EH (cell line): ENCODE measurements around the gene MACROD2.

Experiments
- DNase-seq: peaks from one replicate; pipeline ENCODE4 v3.0.0-alpha.2; 2015; ENCODE audit warnings: low read depth

The MACROD2 gene

DNA sequence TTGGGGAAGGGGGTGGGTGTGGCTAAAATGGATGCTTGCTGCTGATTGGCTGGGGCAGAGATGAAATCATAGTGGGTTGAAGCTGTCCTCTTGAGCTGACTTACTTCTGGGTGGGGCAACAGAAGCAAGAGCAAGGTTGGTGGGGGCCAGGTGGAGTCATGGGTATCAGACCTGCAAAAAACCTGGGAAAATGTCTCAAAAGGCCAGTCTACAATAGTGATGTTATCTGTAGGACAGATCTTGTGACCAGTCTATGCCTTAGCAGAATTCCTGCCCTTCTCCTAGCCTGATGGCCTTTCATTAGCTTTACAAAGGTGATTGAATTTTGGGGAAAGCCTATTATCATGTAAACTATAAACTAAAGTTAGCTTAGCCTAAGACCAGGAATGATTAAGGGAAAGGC is 1632.2 kb downstream of the MACROD2 start:
- DNase-seq: no peak

DNA sequence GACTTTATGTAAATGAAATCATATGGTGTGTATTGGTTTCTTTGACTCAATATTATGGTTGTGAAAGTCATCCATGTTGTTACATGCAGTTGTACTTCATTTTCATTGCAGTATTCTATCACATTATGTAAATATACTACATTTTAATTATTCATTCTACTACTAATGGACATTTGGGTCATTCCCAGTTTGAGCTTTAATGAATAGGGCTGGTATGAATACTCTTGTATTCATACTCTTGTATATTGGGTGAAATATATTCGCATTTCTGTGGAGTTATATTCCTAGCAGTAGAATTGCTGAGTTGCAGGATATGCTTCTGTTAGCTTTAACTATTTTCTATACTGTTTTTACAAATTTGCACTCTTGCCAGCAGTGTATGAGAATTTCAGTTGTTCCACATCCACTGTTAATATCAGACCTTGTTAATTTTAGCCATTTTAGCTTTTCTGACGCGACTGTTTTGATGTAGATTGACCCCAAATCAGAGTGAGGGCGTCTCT is 1633.6 kb downstream of the MACROD2 start:
- no peak for DNase-seq

DNA sequence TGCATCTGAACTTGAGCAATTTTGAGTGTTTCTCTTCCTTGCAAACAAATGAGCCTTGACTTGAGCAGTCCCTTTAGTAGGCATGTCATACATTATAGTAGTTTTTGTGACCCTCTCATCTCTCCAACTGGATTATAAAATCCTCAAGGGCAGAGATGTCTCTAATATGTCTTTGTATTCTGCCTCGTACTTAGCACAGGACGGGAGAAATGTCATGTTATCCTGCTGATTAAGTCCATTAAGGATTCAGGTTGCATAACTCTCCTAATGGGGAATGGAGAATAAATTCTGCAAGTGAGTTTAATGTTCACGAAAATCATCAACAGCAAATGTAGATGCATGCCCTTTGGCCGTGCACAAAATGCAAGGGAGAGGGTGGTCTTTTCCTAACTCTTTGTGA is 1635.0 kb downstream of the MACROD2 start:
- DNase-seq: no peak

DNA sequence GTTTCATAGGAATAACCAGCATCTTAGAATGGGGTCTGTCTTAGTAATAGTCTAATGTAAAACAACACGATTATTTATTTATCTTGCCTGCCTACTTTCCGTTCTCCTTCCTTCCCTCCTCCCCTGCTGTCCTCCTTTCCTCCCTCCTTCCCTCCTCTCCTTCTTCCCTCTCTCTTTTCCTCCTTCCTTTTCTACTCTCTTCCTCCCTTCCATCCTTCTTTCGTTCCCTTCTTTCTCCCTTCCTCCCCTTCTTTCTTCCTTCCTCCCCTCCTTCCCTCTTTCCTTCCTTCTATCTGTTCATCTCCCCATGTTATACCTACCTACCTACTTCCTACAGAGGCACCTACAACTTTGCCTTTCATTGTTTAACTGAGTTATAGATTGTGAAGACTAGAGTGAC is 1637.4 kb downstream of the MACROD2 start:
- no peak for DNase-seq

DNA sequence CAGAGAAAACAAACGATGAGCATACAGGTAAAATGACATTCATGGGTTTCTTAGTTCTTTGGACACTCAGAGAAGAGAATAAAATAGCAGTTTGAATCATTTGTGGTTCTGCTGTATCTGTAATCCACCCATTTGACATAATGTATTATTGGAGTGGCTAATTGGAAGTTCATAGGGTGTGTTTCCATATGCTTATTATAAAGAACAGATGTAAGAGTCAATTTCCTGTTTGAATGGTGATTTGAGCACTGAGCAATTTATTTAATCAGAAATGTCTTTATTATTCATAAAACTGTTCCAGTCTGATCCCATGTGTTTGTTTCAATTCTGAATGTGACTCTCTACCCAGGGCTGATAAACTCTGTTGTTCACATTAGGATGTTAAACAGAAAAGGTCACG is 1638.8 kb downstream of the MACROD2 start:
- no peak for DNase-seq

DNA sequence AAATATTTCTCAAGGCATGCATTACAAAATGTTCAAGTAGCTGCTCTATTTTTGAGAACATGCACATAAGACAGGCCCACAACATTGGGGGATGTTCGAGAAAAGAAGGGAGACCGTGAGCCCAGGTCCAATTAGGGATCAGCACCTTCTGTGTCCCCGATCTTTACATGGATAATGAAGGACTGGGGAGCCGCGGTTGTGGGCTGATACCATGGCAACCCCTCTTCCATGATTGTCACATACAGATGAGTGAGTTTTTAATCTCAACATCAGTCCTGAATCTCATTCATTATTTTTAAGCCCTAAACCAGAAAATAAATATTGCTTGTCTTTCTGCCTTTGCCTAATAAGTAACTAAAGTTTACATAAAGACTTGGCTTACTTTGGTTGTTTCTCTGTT is 1642.2 kb downstream of the MACROD2 start:
- DNase-seq: no peak

DNA sequence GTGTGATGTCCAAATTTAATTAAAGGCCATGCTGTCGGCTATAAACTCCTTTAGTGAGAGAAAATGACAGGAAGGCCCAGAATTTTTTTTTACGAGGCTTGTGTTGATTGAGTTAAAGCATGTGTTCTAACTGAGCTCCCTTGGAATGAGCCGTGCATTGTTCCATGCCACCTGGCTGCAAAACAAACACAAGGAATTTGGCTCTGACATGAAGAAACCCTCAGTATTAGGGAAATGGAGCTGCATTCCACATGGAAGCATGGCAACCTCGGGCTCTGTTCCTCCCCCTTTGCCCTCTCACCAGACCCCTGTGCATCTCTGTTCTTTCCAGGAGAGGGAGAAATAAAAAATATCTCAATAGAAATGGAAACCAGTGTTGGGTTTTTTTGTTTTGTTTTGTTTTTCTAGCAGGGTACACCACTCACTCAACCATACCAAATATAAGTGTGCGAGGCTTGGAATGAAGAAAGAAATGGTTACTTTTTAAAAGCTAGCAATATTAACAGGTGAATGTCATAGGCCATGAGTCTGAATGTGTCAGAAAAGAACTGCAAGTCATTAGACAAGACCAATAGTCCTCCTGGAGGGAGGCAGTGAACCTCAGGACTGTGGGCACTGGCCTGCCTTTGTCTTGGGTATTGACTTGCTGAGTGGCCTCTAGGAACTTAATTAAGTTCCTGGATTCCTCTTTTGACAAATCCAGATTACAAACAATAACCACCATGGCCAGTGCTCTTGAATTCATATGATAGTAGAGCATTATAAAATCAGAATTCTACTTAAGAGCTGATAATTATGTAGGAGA is 1642.8 kb downstream of the MACROD2 start:
- no peak for DNase-seq

DNA sequence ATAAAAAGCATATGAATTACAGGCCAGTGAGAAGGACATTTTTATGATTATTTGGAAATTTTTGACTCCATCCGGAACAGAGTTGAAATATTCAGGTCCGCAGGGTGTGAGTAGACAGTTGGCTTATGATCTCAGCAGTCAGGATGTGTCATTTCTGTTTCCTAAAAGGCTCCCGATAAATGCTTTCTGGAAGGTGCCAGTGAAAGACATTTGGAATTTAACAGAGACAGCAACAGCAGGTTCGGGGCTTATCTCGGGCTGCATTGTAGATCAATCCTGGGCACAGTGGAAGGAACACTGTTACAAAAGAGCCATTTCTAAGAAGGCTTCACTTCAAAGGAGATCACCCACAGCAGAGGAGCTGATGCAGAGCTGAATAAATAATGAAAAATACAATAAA is 1643.5 kb downstream of the MACROD2 start:
- DNase-seq: no peak

DNA sequence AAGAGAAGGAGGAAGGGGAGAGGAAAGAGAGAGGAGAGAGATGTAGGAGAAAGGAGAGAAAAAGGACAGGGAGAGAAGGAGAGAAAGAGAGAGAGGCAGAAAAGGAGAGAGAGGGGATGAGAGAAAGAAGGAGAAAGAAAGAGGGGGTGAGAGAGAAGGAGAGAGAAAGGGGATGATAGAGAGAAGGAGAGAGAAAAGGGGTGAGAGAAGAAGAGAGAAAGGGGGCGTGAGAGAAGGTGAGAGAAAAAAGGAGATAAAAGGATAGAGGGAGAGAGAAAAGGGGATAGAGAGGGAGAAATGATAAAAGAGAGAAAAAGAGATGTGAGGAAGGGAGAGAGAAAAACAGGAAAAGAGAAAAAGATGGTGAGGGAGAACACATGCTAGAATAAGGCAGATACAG is 1644.5 kb downstream of the MACROD2 start:
- no peak for DNase-seq

DNA sequence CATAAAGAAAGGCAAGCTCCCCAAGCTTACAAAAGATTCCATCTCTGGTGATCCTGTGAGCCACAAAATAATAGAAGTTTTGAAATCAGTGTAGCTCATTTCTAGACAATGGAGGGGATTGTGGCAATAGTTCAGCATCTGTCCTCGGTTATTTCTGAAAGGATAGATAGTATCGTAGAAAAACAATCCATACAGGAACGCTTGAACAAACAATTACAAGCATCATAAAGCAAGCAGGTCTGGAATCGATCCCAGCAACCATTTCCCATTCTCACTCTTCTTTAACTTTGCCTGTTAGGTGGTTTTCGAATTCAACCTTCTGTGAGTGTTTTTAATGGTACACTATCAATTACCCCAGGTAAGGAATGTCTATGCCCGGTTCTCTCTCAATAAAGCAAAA is 1646.8 kb downstream of the MACROD2 start:
- DNase-seq: no peak

DNA sequence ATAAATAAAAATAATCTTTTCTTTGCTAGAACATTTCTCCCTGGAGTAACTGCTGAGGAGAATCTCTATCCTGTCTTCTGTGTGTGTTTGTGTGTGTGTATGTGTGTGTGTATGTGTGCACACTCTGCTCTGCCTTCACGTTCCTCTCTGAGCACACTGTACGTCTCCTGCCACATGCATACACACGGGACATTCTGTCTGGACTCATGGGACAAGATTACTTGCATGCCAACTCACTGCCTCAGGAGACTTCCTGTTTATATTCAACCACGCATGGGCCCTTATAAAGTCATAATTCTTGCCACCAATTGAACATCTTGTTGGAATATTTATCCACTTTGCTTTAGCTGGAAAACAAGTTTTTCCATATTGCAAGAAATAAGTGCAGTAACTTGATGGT is 1647.4 kb downstream of the MACROD2 start:
- peak; percentile 89 for DNase-seq

DNA sequence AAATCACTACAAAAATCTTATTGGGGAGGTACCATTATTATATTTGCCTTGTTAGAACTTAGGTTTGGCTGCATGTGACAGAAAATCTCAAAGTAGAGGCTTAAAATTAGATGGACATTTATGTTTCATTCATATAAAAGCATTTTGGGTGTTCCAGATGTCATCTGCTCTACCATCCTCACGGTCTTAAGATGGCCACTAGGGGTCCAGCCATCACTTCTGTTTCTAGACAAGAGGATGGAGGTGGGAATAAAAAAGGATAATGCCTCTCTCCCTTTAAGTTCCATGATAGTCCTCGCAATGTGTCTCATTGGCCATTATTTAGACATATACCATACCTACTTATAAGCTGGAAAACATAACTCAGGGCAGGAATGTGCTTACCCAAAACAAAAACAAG is 1648.4 kb downstream of the MACROD2 start:
- DNase-seq: peak; percentile 26

DNA sequence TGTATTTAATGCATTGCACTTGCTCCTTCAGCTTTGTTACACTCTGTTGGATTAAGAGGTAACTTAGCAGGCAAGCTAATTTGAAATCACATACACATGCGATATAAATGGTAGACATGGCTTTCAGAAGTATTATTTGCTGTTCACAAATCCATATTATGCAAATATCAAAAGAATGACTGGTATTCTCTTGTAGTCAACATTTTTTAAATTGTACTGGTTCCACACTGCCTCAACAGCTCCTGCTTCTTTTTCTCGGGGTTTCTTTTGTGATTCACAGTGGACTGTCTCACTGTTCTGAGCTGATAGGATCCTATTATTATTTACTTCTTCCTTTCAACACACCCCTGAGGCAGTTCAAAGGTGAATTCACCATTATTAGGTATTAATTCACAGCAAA is 1650.5 kb downstream of the MACROD2 start:
- DNase-seq: peak; percentile 35

DNA sequence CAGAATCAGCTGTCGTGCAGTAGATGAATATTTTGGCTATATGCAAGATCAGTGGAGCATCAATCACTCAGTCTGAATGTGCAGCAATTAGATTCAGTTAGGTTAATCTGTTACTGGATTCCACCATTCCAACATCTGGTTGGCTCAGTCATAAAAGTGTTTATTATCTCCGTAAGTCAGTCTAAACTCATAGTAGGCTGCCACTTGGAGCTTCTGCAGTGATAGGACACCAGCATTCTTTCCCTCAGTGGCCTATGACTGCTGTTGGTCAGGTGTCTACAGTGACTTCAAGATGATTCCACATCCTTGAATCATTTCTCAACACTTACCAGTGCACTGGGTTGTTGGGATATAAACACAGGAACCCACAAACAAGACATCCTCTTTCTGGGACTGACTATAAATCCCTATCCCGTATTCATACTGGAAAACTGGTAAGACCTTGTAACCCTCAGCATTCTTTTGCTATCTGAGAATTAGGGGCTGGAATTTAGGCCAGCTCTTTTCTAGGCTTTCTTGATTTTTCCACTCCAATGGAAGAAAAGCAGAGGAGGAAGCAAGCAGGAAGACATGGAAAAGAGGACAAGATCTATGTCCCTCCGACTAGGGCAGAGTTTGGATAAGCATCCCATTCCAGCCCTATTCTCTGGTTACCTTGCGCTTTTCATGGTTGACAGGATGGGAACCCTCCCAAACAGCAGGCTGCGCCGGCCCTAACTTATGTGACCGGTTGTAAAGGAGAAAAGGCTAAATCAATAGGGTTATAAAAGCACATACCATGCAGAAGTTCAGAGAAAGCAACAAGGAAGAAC is 1658.3 kb downstream of the MACROD2 start:
- DNase-seq: peak; percentile 62

DNA sequence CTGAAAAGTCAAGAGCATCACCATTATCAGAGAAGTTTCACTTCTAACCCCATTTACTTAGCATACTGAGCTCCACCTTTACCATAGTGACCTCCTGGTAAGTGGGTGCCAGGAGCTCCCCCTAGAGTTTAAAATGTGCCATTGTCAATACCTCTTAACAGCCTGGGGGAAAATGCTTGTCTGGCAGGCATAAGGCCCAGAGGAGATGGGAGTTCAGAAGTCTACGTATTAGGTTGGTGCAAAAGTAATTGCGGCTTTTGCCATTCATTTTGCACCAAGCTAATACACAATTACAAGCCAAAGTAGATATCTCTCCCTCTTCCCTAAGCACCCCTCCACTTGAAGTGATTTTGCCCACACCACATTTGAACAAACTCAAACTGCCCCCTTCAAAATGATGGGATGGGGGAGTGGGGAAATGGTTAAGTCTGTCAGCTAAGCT is 1658.9 kb downstream of the MACROD2 start:
- DNase-seq: peak; percentile 75

DNA sequence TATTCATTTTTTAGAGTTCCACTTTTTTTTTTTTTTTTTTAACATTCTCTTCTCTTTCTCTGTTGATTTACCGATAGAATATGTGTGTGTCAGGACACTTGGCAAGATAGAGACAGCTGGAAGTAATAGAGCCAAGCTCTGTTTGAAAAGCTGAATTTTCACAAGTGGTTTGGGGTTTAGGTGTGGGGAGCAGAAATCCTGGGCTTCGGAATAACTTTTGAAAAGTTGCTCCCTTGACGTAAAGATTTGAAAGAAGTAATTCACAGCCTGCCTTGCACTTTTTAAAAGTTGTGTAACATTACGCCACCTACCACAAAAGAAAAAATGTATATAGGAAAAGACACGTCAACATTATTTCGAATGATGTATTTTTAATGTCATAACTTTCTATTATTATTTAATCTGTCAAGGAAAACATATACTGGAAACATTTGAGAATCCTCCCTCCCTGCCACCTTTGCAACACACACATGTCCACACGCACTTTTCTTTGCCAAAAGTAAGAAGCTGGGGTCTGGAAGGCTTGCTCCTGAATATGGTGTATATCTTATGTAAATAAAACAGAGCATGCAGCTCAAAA is 1660.1 kb downstream of the MACROD2 start:
- no peak for DNase-seq

DNA sequence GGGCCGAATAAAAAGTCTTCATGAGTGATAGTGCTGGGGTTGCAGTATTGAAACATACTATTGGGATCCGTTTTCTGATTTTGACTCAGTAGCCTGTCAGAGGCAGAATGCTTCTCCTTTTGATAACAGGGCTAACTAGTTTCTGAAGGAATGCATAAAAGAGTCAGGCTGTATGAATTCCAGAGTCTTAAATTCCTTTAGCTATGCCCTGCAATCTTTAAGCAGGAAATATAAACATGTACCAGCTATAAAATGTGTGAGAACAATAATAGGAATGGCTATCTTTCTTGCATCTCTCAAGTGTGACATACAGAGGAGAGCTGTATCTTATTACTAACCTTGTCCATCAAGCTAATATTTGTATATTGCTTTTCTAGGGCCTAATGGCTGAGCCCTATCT is 1660.8 kb downstream of the MACROD2 start:
- peak; percentile 84 for DNase-seq

DNA sequence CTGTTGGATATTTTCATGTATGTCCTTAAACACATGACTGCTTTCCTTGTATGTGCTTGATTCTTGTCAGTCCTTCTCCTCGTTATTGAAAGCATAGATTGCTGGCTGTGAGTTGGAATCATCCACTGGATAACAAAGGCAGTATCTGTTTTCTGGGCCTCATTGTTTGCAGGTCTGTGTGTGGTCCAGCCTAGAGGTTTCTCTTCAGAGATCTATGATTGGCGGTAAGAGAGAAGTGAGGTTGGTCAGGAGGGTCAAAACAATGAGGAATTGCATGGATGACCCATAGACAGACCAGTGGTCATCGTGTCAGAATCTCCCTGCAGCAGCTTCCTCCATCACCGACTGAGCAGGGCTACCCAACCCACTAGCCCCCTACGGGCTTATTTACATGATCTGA is 1663.0 kb downstream of the MACROD2 start:
- DNase-seq: no peak

DNA sequence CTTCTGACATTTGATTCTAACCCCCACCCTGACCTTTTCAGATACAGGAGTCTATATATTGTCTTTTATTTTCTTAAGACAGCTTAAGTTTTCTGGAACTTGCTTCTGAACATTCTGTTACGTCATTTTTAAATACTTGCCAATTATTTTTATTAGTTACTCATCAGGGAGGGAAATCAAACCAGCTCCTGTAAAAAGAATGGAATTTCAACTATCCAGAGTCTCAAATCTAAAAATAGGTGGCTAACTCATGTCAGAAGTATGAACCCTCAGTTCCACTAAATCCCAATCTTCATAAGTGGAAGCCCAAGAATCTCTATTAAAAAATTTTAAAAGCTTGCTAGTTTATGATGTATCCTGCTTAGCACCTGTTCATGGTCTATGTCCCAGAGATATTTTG is 1677.9 kb downstream of the MACROD2 start:
- peak; percentile 96 for DNase-seq

DNA sequence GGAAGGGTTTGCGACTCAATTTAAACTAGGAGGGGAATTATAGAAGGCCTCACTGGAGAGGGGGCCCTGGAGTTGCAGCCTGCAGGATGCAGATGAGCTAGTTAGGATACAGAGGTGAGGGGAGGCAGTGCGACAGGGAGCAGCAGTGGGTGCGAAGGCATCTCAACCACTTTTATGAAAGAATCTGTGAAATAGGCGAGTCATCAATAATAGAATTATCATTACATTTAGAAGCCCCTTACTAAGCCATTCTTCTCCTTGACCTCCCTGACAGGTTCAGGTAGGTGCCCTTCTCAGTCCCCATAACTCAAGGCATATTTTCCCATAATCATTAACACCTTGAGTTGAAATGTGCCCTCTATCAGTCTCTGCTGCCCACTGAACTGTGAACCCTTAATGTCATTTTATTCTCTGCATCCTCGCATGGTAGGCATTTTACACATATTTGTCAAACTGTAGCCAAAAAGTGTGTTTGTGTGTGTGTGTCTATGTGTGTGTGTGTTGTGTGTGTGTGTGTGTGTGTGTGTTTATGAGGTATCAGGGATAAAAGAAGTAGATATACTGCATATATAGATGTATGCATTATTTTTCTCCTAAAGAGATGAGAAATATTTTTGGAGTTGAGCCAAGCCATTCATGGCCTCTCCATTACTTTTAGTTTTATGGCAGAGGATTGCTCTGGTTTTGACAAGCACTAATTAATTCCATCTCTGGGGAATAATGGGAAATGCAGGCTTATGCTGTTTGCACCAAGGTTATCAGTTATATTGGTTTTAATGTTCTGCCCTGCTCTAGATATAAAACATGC is 1679.1 kb downstream of the MACROD2 start:
- DNase-seq: peak; percentile 51

DNA sequence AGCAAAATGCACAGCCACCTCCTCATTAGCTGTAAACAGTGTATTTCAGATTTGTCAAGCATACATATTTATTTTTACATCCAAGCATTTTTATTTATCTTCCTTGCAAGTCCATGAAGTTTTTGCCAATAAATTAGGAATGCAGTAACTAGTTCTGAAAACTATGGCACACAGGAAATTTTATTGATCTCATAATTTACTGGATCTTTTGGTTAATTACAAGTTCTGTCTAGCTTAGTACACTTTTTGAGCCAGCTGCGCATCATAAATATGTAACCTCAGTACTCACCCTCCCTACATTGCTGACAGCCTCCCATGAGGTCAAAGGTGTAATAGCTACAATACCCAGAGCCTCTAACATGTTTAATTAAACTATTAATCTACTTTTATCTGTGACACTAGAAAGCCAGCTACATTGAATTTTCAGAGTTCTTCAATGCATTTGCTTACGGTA is 1679.8 kb downstream of the MACROD2 start:
- DNase-seq: no peak
